GM13976 (cell line): Measurements from ENCODE around the gene GTPBP4.

ENCODE experiments used
- DNase-seq: peaks from one replicate; pipeline ENCODE4 v3.0.0; 2012; ENCODE audit warnings: low spot score
- CTCF ChIP-seq: IDR thresholded peaks from 2 replicates; pipeline ENCODE4 v1.5.1; 2012; ENCODE audit warnings: borderline replicate concordance, mild to moderate bottlenecking; ENCODE audit not compliant: insufficient read depth; ENCODE audit errors: extremely low read depth, missing control alignments, control extremely low read depth
- in situ Hi-C: fragments of 300-500 bp; cut with MboI; formaldehyde crosslinking; loops from one replicate; pipeline ENCODE4 v1.12.0; 2022; ENCODE audit warnings: low sequenced_read_pairs, mixed read lengths, inconsistent platforms; ENCODE audit not compliant: unreplicated experiment

GTPBP4 gene

GRCh38 chr10:1040133-1040532, 51.9 kb downstream of the GTPBP4 start:
- no peak for TF ChIP-seq CTCF
- no peak for DNase-seq
- in situ Hi-C loops, result no loop called here

- TF ChIP-seq CTCF, result no peak
- no peak for DNase-seq
- in situ Hi-C loops, result no loop called here
Measured at GRCh38 chr10:1041514-1041913, 53.3 kb downstream of the GTPBP4 start.

GRCh38 chr10:1043532-1043995, 55.3 kb downstream of the GTPBP4 start:
- no peak for TF ChIP-seq CTCF
- in situ Hi-C loops, result no loop called here
- peak; percentile 59 for DNase-seq

GRCh38 chr10:1044146-1044545, 55.9 kb downstream of the GTPBP4 start:
- in situ Hi-C loops, result no loop called here
- no peak for TF ChIP-seq CTCF
- DNase-seq, result no peak

- no peak for DNase-seq
- no peak for TF ChIP-seq CTCF
- in situ Hi-C loops, result no loop called here
Measured at GRCh38 chr10:1044964-1045363, 56.7 kb downstream of the GTPBP4 start.

GRCh38 chr10:1045415-1045814, 57.2 kb downstream of the GTPBP4 start:
- no peak for TF ChIP-seq CTCF
- in situ Hi-C loops, result no loop called here
- DNase-seq, result no peak

GRCh38 chr10:1047937-1048336, 59.7 kb downstream of the GTPBP4 start:
- TF ChIP-seq CTCF, result no peak
- DNase-seq, result no peak
- in situ Hi-C loops, result no loop called here
